GM12878 (cell line): ENCODE results near the gene BOD1L1. TPM values are rescaled to one million over a fixed set of nuclear protein-coding genes. Genes with fewer than 3 reads are reported as not detected.

Source experiments
- ATF7 ChIP-seq: fragments of 450-650 bp; IDR thresholded peaks from 2 replicates; pipeline ENCODE4 v1.6.1; 2016; ENCODE audit warnings: low read depth, mild to moderate bottlenecking
- BACH1 ChIP-seq: fragments of 450-650 bp; IDR thresholded peaks from 2 replicates; pipeline ENCODE4 v1.6.1; 2017; ENCODE audit warnings: mild to moderate bottlenecking, borderline replicate concordance
- BHLHE40 ChIP-seq, 2 experiments: fragments of 450-650 bp in 1 of 2; IDR thresholded peaks; 2 replicates each; pipeline ENCODE4 v1.6.1; 2011 to 2017; ENCODE audit warnings: low read depth in 2 of 2, borderline replicate concordance in 1 of 2, improper control_type of control experiment in 1 of 2, low read length in 1 of 2, mild to moderate bottlenecking in 1 of 2
- CHD4 ChIP-seq: fragments of 200-600 bp; sonication (generic); IDR thresholded peaks from 2 replicates; pipeline ENCODE4 v1.6.1; 2016; ENCODE audit warnings: mild to moderate bottlenecking
- CUX1 ChIP-seq: IDR thresholded peaks from 2 replicates; pipeline ENCODE4 v1.6.1; 2012; ENCODE audit warnings: improper control_type of control experiment, low read depth, low read length; ENCODE audit not compliant: insufficient replicate concordance
- EGR1 ChIP-seq, 2 experiments: IDR thresholded peaks; 1 replicate in 1 of 2; 2 replicates in 1 of 2; pipeline ENCODE4 v1.6.1; 2011 to 2012; ENCODE audit warnings: low read depth in 2 of 2, low read length in 2 of 2, borderline replicate concordance in 1 of 2, mild to moderate bottlenecking in 1 of 2, moderate library complexity in 1 of 2
- FOS ChIP-seq: IDR thresholded peaks from 3 replicates; pipeline ENCODE4 v1.6.1; 2011; ENCODE audit warnings: borderline replicate concordance; ENCODE audit not compliant: insufficient read length; ENCODE audit errors: extremely low read depth
- HCFC1 ChIP-seq: fragments of 150-350 bp; IDR thresholded peaks from 2 replicates; pipeline ENCODE4 v1.6.1; 2014; ENCODE audit warnings: low read length
- MEF2A ChIP-seq: IDR thresholded peaks from 2 replicates; pipeline ENCODE4 v1.6.1; 2011; ENCODE audit warnings: low read depth, mild to moderate bottlenecking, low read length, moderate library complexity; ENCODE audit not compliant: insufficient read depth
- NFYB ChIP-seq: IDR thresholded peaks from 2 replicates; pipeline ENCODE4 v1.6.1; 2011; ENCODE audit warnings: low read depth, mild to moderate bottlenecking, low read length, improper control_type of control experiment, moderate library complexity; ENCODE audit not compliant: insufficient read depth
- NR2F1 ChIP-seq: fragments of 450-650 bp; conservative IDR thresholded peaks from 2 replicates; pipeline ENCODE4 v1.6.1; 2017; ENCODE audit warnings: mild to moderate bottlenecking
- POLR2AphosphoS5 ChIP-seq: IDR thresholded peaks from 2 replicates; pipeline ENCODE4 v1.6.1; 2011; ENCODE audit warnings: mild to moderate bottlenecking, low read length, inconsistent platforms
- POU2F2 ChIP-seq: IDR thresholded peaks from 3 replicates; pipeline ENCODE4 v1.6.1; 2011; ENCODE audit warnings: low read depth, mild to moderate bottlenecking, low read length, borderline replicate concordance
- SIX5 ChIP-seq: IDR thresholded peaks from 2 replicates; pipeline ENCODE4 v1.6.1; 2011; ENCODE audit warnings: mild to moderate bottlenecking, low read depth, low read length, moderate library complexity; ENCODE audit not compliant: severe bottlenecking
- TARDBP ChIP-seq: IDR thresholded peaks from 2 replicates; pipeline ENCODE4 v1.6.1; 2016; ENCODE audit warnings: borderline replicate concordance
- USF1 ChIP-seq: IDR thresholded peaks from 2 replicates; pipeline ENCODE4 v1.6.1; 2011; ENCODE audit warnings: borderline replicate concordance, low read depth, mild to moderate bottlenecking, moderate library complexity, mixed read lengths, low read length; ENCODE audit not compliant: insufficient read depth; ENCODE audit errors: extremely low read length
- WRNIP1 ChIP-seq: IDR thresholded peaks from 2 replicates; pipeline ENCODE4 v1.6.1; 2011; ENCODE audit warnings: low read depth, low read length, improper control_type of control experiment, borderline replicate concordance
- ZBED1 ChIP-seq: IDR thresholded peaks from 2 replicates; pipeline ENCODE4 v1.6.1; 2016; ENCODE audit warnings: borderline replicate concordance
- ZBTB33 ChIP-seq: fragments of 450-650 bp; IDR thresholded peaks from 2 replicates; pipeline ENCODE4 v1.6.1; 2017; ENCODE audit warnings: mild to moderate bottlenecking
- ZZZ3 ChIP-seq: IDR thresholded peaks from 2 replicates; pipeline ENCODE4 v1.6.1; 2011; ENCODE audit warnings: low read depth; ENCODE audit not compliant: control insufficient read depth, insufficient read length
- polyA plus RNA-seq, 11 experiments: library from polyadenylated mRNA; depleted of rRNA in 4 of 11; unstranded in 6 of 11; stranded (reverse) in 5 of 11; fragments of >200 nt; fragmentation: Nextera tagmentation in 4 of 11; fragmentation: Illumina TruSeq in 1 of 11; extraction: Ambion mirVana in 4 of 11; extraction: Trizol in 1 of 11; gene quantifications; 1 replicate in 1 of 11; 2 replicates in 10 of 11; pipeline versions ENCODE4 v1.2.1 to v1.2.3, GENCODE V29; 2011 to 2016; ENCODE audit warnings: inconsistent platforms in 2 of 11, missing spikeins in 2 of 11, low read depth in 1 of 11
- total RNA-seq, 4 experiments: library from RNA; depleted of rRNA in 3 of 4; stranded (reverse); fragments of >200 nt in 3 of 4; fragmentation: Illumina TruSeq in 1 of 4; extraction: Trizol in 1 of 4; gene quantifications; 2 replicates each; pipeline versions ENCODE4 v1.2.1 to v1.2.3, GENCODE V29; 2013 to 2021

The BOD1L1 gene
- total and polyA plus RNA-seq, 10 of the 15 experiments (the other 5 are each of a cell fraction or from before 2014, with no cell fraction given): 6.8 to 41.6 (median 24.3) TPM

GRCh38 chr4:13627606-13628311 lies at the start of gene BOD1L1 (continued):
- TF ChIP-seq ZBTB33 (no peak), NFYB (no peak), USF1 (no peak), ZBED1 (peak; percentile 98; the same call in 1 of the 2 replicates), EGR1 (IDR thresholded peaks at IDR 0.05; ENCODE audit: borderline replicate concordance in 1 of 2, low read depth in 2 of 2, low read length in 2 of 2) (0 out of 3 replicates have a peak, but pooled peaks of 1 of the 2 experiments have one; percentile 1), WRNIP1 (no peak), SIX5 (peak; percentile 66), POLR2AphosphoS5 (peak; percentile 93), BACH1 (peak; percentile 98), ZZZ3 (no peak), HCFC1 (peak; percentile 74), CUX1 (no peak), ATF7 (peak; percentile 79), CHD4 (no peak), NR2F1 (peak; percentile 78), POU2F2 (peak; percentile 69; the same call in 2 of the 3 replicates), FOS (no peak), TARDBP (no peak), MEF2A (no peak; the same call in 1 of the 2 replicates), BHLHE40 (IDR thresholded peaks at IDR 0.05; ENCODE audit: borderline replicate concordance in 1 of 2, low read depth in 2 of 2, low read length in 1 of 2) (peak; percentile 45 to 47)
